MM.1S (cell line): ENCODE measurements around the gene NEU4.
"Not testable (repeated sequence)": the region's sequence is repeated elsewhere in the genome, so short reads cannot be mapped to it uniquely, and the experiment has no call there.

Experiments
- DNase-seq: peaks from one replicate; pipeline ENCODE4 v3.0.0-alpha.2; 2015
- H2AFZ ChIP-seq: fragments of 300-600 bp; sonication (generic); 2 replicates; pipeline ENCODE4 v1.6.0; 2016; ENCODE audit warnings: antibody characterized with exemption, low read length
- H3F3A ChIP-seq: fragments of 300-600 bp; sonication (generic); 2 replicates; pipeline ENCODE4 v1.6.1; 2016; ENCODE audit warnings: mild to moderate bottlenecking, antibody characterized with exemption, low read length, moderate library complexity, mixed read lengths; ENCODE audit not compliant: insufficient read depth
- H3K27ac ChIP-seq: fragments of 300-600 bp; sonication (generic); 2 replicates; pipeline ENCODE4 v1.5.1; 2016; ENCODE audit warnings: mild to moderate bottlenecking, low read length
- H3K27me3 ChIP-seq: fragments of 300-600 bp; sonication (generic); replicated peaks from 2 replicates; pipeline ENCODE4 v1.6.0; 2016; ENCODE audit warnings: low read length; ENCODE audit not compliant: insufficient read depth
- H3K36me3 ChIP-seq: fragments of 300-600 bp; sonication (generic); replicated peaks from 2 replicates; pipeline ENCODE4 v1.6.1; 2016; ENCODE audit warnings: mild to moderate bottlenecking, low read length, mixed read lengths; ENCODE audit not compliant: insufficient read depth
- H3K4me1 ChIP-seq: fragments of 300-600 bp; sonication (generic); 2 replicates; pipeline ENCODE4 v1.6.1; 2016; ENCODE audit warnings: low read length, mixed read lengths
- H3K4me2 ChIP-seq: fragments of 300-600 bp; sonication (generic); 2 replicates; pipeline ENCODE4 v1.6.0; 2016; ENCODE audit warnings: low read depth, low read length
- H3K4me3 ChIP-seq: fragments of 300-600 bp; sonication (generic); 2 replicates; pipeline ENCODE4 v1.5.1; 2016; ENCODE audit warnings: low read length, mixed read lengths
- H3K79me2 ChIP-seq: fragments of 300-600 bp; sonication (generic); 2 replicates; pipeline ENCODE4 v1.6.1; 2016; ENCODE audit warnings: mixed run types, low read length, mixed read lengths
- H3K9ac ChIP-seq: fragments of 300-600 bp; sonication (generic); 2 replicates; pipeline ENCODE4 v1.6.1; 2016; ENCODE audit warnings: low read length, mixed read lengths
- H3K9me2 ChIP-seq: fragments of 300-600 bp; sonication (generic); replicated peaks from 2 replicates; pipeline ENCODE4 v1.6.1; 2016; ENCODE audit warnings: mild to moderate bottlenecking, low read length, mixed read lengths; ENCODE audit not compliant: insufficient read depth
- H3K9me3 ChIP-seq: fragments of 300-600 bp; sonication (generic); replicated peaks from 2 replicates; pipeline ENCODE4 v1.6.1; 2016; ENCODE audit warnings: mild to moderate bottlenecking, low read length, mixed read lengths; ENCODE audit not compliant: insufficient read depth
- H4K20me1 ChIP-seq: fragments of 300-600 bp; sonication (generic); 2 replicates; pipeline ENCODE4 v1.6.1; 2016; ENCODE audit warnings: mild to moderate bottlenecking, low read length, moderate library complexity, mixed read lengths; ENCODE audit not compliant: insufficient read depth
- EZH2 ChIP-seq: fragments of 300-600 bp; sonication (generic); optimal IDR thresholded peaks from 2 replicates; pipeline ENCODE3; 2017; ENCODE audit warnings: low read depth, mild to moderate bottlenecking, antibody characterized with exemption, low read length, mixed read lengths
- EZH2phosphoT487 ChIP-seq: fragments of 300-600 bp; sonication (generic); IDR thresholded peaks from 2 replicates; pipeline ENCODE4 v1.6.1; 2018; ENCODE audit warnings: antibody characterized with exemption, low read length
- TF ChIP-seq, protein P1 (sequence below): fragments of 300-600 bp; sonication (generic); IDR thresholded peaks from 2 replicates; pipeline ENCODE4 v1.5.1; 2016; ENCODE audit warnings: antibody characterized with exemption, low read length, mixed read lengths

NEU4 gene

GRCh38 chr2:241816431-241817121 lies 7.6 kb downstream of the NEU4 start:
- no peaks in the 10 kb centered on the region for H3K79me2 ChIP-seq
- no peak overlapping the region for H3K9ac ChIP-seq
- TF ChIP-seq EZH2, result no peak
- TF ChIP-seq, protein P1, sequence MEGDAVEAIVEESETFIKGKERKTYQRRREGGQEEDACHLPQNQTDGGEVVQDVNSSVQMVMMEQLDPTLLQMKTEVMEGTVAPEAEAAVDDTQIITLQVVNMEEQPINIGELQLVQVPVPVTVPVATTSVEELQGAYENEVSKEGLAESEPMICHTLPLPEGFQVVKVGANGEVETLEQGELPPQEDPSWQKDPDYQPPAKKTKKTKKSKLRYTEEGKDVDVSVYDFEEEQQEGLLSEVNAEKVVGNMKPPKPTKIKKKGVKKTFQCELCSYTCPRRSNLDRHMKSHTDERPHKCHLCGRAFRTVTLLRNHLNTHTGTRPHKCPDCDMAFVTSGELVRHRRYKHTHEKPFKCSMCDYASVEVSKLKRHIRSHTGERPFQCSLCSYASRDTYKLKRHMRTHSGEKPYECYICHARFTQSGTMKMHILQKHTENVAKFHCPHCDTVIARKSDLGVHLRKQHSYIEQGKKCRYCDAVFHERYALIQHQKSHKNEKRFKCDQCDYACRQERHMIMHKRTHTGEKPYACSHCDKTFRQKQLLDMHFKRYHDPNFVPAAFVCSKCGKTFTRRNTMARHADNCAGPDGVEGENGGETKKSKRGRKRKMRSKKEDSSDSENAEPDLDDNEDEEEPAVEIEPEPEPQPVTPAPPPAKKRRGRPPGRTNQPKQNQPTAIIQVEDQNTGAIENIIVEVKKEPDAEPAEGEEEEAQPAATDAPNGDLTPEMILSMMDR, result no peak
- TF ChIP-seq EZH2phosphoT487, result no peak
- H3K27ac ChIP-seq, result no peak overlapping the region
- no peaks in the 10 kb centered on the region for H3K36me3 ChIP-seq
- H3K27me3 ChIP-seq, result peaks cover 76% of the 10 kb centered on the region
- H3K9me2 ChIP-seq, result no peaks in the 10 kb centered on the region
- H3F3A ChIP-seq, result no peaks in the 10 kb centered on the region
- H3K9me3 ChIP-seq, result no peaks in the 10 kb centered on the region
- no peaks in the 10 kb centered on the region for H3K4me1 ChIP-seq
- no peak overlapping the region for H3K4me3 ChIP-seq
- no peaks in the 10 kb centered on the region for H4K20me1 ChIP-seq
- H3K4me2 ChIP-seq, result no peak overlapping the region
- no peak for DNase-seq
- no peak overlapping the region for H2AFZ ChIP-seq

DNA sequence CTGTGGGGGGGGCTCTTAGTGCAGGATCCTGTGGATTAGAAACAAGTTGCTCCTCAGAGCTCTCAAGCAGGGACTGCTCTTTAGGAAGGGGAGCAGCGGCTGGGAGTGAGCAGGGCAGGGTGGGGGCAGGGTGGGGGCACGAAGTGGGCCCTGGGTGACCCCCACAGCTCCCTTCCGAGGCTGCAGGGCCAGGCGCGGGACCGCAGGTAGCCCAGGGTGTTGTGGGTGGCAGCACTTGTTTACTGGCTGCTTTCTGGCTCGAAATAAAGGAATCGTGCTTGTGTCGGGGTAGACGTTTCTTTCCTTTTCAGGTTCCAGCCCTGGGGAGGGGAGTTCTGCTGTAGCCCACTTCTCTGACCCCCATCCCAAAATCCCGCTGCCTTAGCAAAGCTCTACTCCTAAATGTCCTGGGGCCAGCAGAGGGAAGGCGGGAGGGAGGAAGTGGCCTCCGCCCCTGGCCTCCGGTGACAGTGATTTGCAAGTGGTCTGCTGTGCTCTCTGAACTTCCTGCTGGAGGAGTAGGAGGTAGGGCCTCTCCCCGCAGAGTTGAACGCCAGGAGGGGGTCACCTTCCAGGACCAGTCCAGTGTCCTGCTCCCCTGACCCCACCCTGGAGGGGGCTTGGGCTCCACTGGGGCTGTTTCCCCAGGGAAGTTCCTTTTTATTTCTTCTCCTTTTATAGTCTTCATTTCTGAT lies 8.3 kb downstream of the NEU4 start:
- Histone ChIP-seq H3F3A (no peaks in the 10 kb centered on the region), H3K9ac (no peak overlapping the region), H3K4me2 (peak overlapping the region; percentile 15; the same call in 1 of the 2 replicates), H3K9me3 (no peaks in the 10 kb centered on the region), H3K27me3 (peaks cover 69% of the 10 kb centered on the region), H3K27ac (no peak overlapping the region), H3K4me1 (no peaks in the 10 kb centered on the region), H3K79me2 (no peaks in the 10 kb centered on the region), H4K20me1 (no peaks in the 10 kb centered on the region), H3K4me3 (no peak overlapping the region), H3K36me3 (no peaks in the 10 kb centered on the region), H2AFZ (no peak overlapping the region), H3K9me2 (no peaks in the 10 kb centered on the region)
- no peak for DNase-seq
- TF ChIP-seq, protein P1, result no peak
- TF ChIP-seq EZH2 (no peak), EZH2phosphoT487 (no peak)

DNA sequence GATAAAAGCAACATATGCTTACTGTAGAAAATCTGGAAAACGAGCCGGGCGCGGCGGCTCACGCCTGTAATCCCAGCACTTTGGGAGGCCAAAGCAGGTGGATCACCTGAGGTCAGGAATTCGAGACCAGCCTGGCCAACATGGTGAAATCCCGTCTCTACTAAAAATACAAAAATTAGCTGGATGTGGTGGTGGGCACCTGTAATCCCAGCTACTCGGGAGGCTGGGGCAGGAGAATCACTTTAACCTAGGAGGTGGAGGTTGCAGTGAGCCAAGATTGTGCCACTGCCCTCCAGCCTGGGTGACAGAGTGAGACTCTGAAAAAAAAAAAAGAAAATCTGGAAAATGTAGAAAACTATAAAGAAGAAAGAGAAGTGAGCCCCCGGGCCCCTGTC lies 8.8 kb downstream of the NEU4 start:
- not testable (repeated sequence) for H3K4me2 ChIP-seq, H3K79me2 ChIP-seq, H3K9me3 ChIP-seq, H3K27ac ChIP-seq, H4K20me1 ChIP-seq, H3F3A ChIP-seq, H2AFZ ChIP-seq, H3K9me2 ChIP-seq, DNase-seq, H3K4me3 ChIP-seq, H3K36me3 ChIP-seq, H3K9ac ChIP-seq, H3K4me1 ChIP-seq
- peaks cover 63% of the 10 kb centered on the region for H3K27me3 ChIP-seq
